KMS-11 (cell line): ENCODE measurements around the gene RNF166.

Experiments
- H2AFZ ChIP-seq: fragments of 200-600 bp; sonication (generic); 2 replicates; pipeline ENCODE4 v1.6.1; 2016; ENCODE audit warnings: antibody characterized with exemption, mixed run types, low read depth
- H3K27ac ChIP-seq: fragments of 200-600 bp; sonication (generic); 2 replicates; pipeline ENCODE4 v1.6.1; 2016; ENCODE audit warnings: mild to moderate bottlenecking, mixed run types
- H3K27me3 ChIP-seq: fragments of 200-600 bp; sonication (generic); 2 replicates; pipeline ENCODE4 v1.6.1; 2017; ENCODE audit warnings: mild to moderate bottlenecking, low read depth, mixed run types, moderate library complexity; ENCODE audit not compliant: insufficient read depth
- H3K36me3 ChIP-seq: fragments of 200-600 bp; sonication (generic); 2 replicates; pipeline ENCODE4 v1.6.1; 2017; ENCODE audit warnings: mild to moderate bottlenecking, mixed run types; ENCODE audit not compliant: insufficient read depth
- H3K4me1 ChIP-seq: fragments of 200-600 bp; sonication (generic); 2 replicates; pipeline ENCODE4 v1.6.1; 2016; ENCODE audit warnings: mild to moderate bottlenecking, low read depth, mixed run types; ENCODE audit not compliant: poor library complexity, severe bottlenecking
- H3K4me2 ChIP-seq: fragments of 200-600 bp; sonication (generic); 2 replicates; pipeline ENCODE4 v1.7.0; 2016; ENCODE audit warnings: mild to moderate bottlenecking, mixed run types
- H3K4me3 ChIP-seq: fragments of 200-600 bp; sonication (generic); IDR thresholded peaks from 2 replicates; pipeline ENCODE4 v1.6.1; 2017; ENCODE audit warnings: low read depth, low read length, mixed read lengths; ENCODE audit not compliant: insufficient read depth
- H3K79me2 ChIP-seq: fragments of 200-600 bp; sonication (generic); 2 replicates; pipeline ENCODE4 v1.6.1; 2016; ENCODE audit warnings: low read depth, mixed run types; ENCODE audit not compliant: insufficient read depth
- H3K9ac ChIP-seq: fragments of 200-600 bp; sonication (generic); 2 replicates; pipeline ENCODE4 v1.6.1; 2016; ENCODE audit warnings: mild to moderate bottlenecking, mixed run types
- H4K20me1 ChIP-seq: fragments of 200-600 bp; sonication (generic); 2 replicates; pipeline ENCODE4 v1.6.1; 2016; ENCODE audit warnings: mild to moderate bottlenecking, mixed run types; ENCODE audit not compliant: insufficient read depth
- TF ChIP-seq, protein P1 (sequence below): fragments of 200-600 bp; sonication (generic); conservative IDR thresholded peaks from 2 replicates; pipeline ENCODE4 v1.6.1; 2017; ENCODE audit warnings: low read depth, mild to moderate bottlenecking, antibody characterized with exemption, low read length, moderate library complexity, mixed read lengths

RNF166 gene

GRCh38 chr16:88739977-88740726 is 33.9 kb upstream of the RNF166 start:
- H2AFZ ChIP-seq: no peak overlapping the region
- peaks cover 3% of the 10 kb centered on the region; the same call in 1 of the 2 replicates for H4K20me1 ChIP-seq
- no peak overlapping the region for H3K9ac ChIP-seq
- TF ChIP-seq, protein P1, sequence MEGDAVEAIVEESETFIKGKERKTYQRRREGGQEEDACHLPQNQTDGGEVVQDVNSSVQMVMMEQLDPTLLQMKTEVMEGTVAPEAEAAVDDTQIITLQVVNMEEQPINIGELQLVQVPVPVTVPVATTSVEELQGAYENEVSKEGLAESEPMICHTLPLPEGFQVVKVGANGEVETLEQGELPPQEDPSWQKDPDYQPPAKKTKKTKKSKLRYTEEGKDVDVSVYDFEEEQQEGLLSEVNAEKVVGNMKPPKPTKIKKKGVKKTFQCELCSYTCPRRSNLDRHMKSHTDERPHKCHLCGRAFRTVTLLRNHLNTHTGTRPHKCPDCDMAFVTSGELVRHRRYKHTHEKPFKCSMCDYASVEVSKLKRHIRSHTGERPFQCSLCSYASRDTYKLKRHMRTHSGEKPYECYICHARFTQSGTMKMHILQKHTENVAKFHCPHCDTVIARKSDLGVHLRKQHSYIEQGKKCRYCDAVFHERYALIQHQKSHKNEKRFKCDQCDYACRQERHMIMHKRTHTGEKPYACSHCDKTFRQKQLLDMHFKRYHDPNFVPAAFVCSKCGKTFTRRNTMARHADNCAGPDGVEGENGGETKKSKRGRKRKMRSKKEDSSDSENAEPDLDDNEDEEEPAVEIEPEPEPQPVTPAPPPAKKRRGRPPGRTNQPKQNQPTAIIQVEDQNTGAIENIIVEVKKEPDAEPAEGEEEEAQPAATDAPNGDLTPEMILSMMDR: no peak
- peaks cover 5% of the 10 kb centered on the region; the same call in 1 of the 2 replicates for H3K79me2 ChIP-seq
- H3K4me1 ChIP-seq: no peaks in the 10 kb centered on the region
- no peak overlapping the region for H3K27ac ChIP-seq
- H3K27me3 ChIP-seq: no peaks in the 10 kb centered on the region
- no peak overlapping the region for H3K4me3 ChIP-seq
- H3K36me3 ChIP-seq: no peaks in the 10 kb centered on the region
- no peak overlapping the region for H3K4me2 ChIP-seq

- H3K9ac ChIP-seq: no peak overlapping the region
- no peaks in the 10 kb centered on the region for H3K36me3 ChIP-seq
- peaks cover 3% of the 10 kb centered on the region; the same call in 1 of the 2 replicates for H4K20me1 ChIP-seq
These were observed 33.1 kb upstream of the RNF166 start for GRCh38 chr16:88739139-88739976.

GRCh38 chr16:88738151-88739084 is 32.2 kb upstream of the RNF166 start:
- Histone ChIP-seq H3K4me1 (no peaks in the 10 kb centered on the region), H3K79me2 (no peaks in the 10 kb centered on the region; the same call in 1 of the 2 replicates), H3K36me3 (no peaks in the 10 kb centered on the region), H3K4me2 (no peak overlapping the region), H3K9ac (no peak overlapping the region), H3K27ac (no peak overlapping the region), H4K20me1 (peaks cover under 1% of the 10 kb centered on the region; the same call in 1 of the 2 replicates), H3K4me3 (no peak overlapping the region), H2AFZ (no peak overlapping the region), H3K27me3 (no peaks in the 10 kb centered on the region)
- TF ChIP-seq, protein P1: no peak

More at GRCh38 chr16:88739139-88739976, 33.1 kb upstream of the RNF166 start:
- Histone ChIP-seq H3K27ac (no peak overlapping the region), H3K79me2 (peaks cover 5% of the 10 kb centered on the region; the same call in 1 of the 2 replicates), H2AFZ (no peak overlapping the region), H3K4me3 (no peak overlapping the region), H3K4me2 (no peak overlapping the region), H3K4me1 (no peaks in the 10 kb centered on the region), H3K27me3 (no peaks in the 10 kb centered on the region)
- TF ChIP-seq, protein P1: no peak
